ENCODE measurements around the gene LHFPL6. TPM values are rescaled to one million over a fixed set of nuclear protein-coding genes. Genes with fewer than 3 reads are reported as not detected.

LHFPL6 gene
- polyA plus RNA-seq, 2 of the 4 experiments (the other 2 are of a cell fraction) = 1.7 to 5.4 TPM

DNA sequence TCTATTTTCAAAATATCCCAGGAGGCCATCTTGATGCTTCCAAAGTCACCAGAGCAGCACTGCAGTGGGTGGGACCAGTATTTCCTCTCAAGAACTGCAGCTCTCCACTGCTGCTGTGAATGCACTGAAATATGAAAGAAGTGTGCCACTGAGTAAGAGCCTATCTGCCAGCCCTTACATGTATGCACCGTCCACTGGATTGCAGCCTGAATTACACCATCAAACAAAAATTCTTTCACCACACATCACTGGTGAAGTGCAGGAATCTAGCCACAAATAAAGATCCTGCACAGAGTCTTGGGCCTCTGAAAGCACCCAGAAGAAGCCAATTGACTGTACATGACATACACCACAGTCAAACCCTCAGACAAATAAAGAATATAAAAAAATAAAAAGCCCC is 249.0 kb downstream of the LHFPL6 start:
- H3K4me1 ChIP-seq = no peaks in the 10 kb centered on the region
- no peaks in the 10 kb centered on the region for H3K9me3 ChIP-seq
- POLR2A ChIA-PET = no interaction called here
- FAIRE-seq (no peak), ATAC-seq (no peak), DNase-seq (ENCODE audit: low read depth in 1 of 2, low spot score in 1 of 2) (no peak)
- TF ChIP-seq ZNF302 (CRISPR knock-in tag; IDR thresholded peaks at IDR 0.05) (no peak), BHLHE40 (IDR thresholded peaks at IDR 0.05; ENCODE audit: low read depth, low read length) (no peak)
- TF ChIP-seq, protein P1, sequence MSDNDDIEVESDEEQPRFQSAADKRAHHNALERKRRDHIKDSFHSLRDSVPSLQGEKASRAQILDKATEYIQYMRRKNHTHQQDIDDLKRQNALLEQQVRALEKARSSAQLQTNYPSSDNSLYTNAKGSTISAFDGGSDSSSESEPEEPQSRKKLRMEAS (IDR thresholded peaks at IDR 0.05) = no peak
- WGBS (ENCODE audit: missing lambda C conversion rate) = 14% methylated on average over 1 of the region's 1 CpG
- CTCF ChIA-PET = no interaction called here
- H3K4me3 ChIP-seq = no peak overlapping the region
- no peak overlapping the region for H3K27ac ChIP-seq
- no peak overlapping the region for H3K4me2 ChIP-seq

DNA sequence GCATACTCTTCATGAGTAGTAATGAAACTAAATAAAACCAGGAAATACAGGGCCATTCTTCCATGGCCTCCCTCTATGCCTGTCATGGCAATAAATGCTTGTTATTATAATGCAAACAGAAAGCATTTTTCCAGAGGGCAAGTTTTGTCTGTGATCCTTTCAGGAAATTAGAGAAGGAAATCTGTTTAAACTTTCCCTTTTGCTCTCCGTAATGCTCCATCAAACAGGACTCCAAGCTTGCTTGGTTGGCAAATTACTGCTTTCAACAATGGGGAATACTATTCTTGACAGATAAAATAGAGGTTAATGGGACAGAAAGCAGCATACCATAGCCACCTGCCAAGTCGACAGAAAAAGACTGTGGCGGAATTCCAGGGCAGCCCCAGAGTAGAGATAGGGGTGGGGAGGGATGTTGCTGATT is 252.5 kb downstream of the LHFPL6 start:
- Histone ChIP-seq H3K27ac (no peak overlapping the region), H3K4me3 (no peak overlapping the region), H3K4me1 (no peaks in the 10 kb centered on the region), H3K4me2 (no peak overlapping the region), H3K9me3 (no peaks in the 10 kb centered on the region)
- DNase-seq (ENCODE audit: low read depth in 1 of 2, low spot score in 1 of 2) = no peak
- TF ChIP-seq TFCP2L1 (CRISPR knock-in tag; IDR thresholded peaks at IDR 0.05) = no peak
- TF ChIP-seq, protein P2, sequence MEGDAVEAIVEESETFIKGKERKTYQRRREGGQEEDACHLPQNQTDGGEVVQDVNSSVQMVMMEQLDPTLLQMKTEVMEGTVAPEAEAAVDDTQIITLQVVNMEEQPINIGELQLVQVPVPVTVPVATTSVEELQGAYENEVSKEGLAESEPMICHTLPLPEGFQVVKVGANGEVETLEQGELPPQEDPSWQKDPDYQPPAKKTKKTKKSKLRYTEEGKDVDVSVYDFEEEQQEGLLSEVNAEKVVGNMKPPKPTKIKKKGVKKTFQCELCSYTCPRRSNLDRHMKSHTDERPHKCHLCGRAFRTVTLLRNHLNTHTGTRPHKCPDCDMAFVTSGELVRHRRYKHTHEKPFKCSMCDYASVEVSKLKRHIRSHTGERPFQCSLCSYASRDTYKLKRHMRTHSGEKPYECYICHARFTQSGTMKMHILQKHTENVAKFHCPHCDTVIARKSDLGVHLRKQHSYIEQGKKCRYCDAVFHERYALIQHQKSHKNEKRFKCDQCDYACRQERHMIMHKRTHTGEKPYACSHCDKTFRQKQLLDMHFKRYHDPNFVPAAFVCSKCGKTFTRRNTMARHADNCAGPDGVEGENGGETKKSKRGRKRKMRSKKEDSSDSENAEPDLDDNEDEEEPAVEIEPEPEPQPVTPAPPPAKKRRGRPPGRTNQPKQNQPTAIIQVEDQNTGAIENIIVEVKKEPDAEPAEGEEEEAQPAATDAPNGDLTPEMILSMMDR (IDR thresholded peaks at IDR 0.05) = no peak
- no peak for TF ChIP-seq ZSCAN20 (CRISPR knock-in tag; IDR thresholded peaks at IDR 0.05)
- no peak for TF ChIP-seq EP300 (IDR thresholded peaks at IDR 0.05)
- TF ChIP-seq SMC3 (IDR thresholded peaks at IDR 0.05) = no peak
- TF ChIP-seq ESRRA (IDR thresholded peaks at IDR 0.05; ENCODE audit: borderline replicate concordance, low read length) = no peak
- no peak for TF ChIP-seq TP53 (CRISPR knock-in tag; IDR thresholded peaks at IDR 0.05)
- no peak for TF ChIP-seq CEBPB (IDR thresholded peaks at IDR 0.05)
- TF ChIP-seq, protein P3, sequence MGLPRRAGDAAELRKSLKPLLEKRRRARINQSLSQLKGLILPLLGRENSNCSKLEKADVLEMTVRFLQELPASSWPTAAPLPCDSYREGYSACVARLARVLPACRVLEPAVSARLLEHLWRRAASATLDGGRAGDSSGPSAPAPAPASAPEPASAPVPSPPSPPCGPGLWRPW (IDR thresholded peaks at IDR 0.05) = no peak
- no peak for TF ChIP-seq JUNB (IDR thresholded peaks at IDR 0.05)
- no peak for TF ChIP-seq FOSB (CRISPR knock-in tag; IDR thresholded peaks at IDR 0.05)
- no peak for TF ChIP-seq RFX5 (IDR thresholded peaks at IDR 0.05)
- no peak for TF ChIP-seq CHD4 (IDR thresholded peaks at IDR 0.05; ENCODE audit: borderline replicate concordance)
- TF ChIP-seq, protein P4, sequence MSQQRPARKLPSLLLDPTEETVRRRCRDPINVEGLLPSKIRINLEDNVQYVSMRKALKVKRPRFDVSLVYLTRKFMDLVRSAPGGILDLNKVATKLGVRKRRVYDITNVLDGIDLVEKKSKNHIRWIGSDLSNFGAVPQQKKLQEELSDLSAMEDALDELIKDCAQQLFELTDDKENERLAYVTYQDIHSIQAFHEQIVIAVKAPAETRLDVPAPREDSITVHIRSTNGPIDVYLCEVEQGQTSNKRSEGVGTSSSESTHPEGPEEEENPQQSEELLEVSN (IDR thresholded peaks at IDR 0.05; ENCODE audit: borderline replicate concordance, low read depth) = no peak
- no peak for TF ChIP-seq FOXS1 (CRISPR knock-in tag; IDR thresholded peaks at IDR 0.05)
- ChIA-PET CTCF (no interaction called here), POLR2A (no interaction called here)
- no peak for FAIRE-seq
- WGBS (ENCODE audit: missing lambda C conversion rate) = 74% methylated on average over 3 of the region's 3 CpGs
- no peak for ATAC-seq

DNA sequence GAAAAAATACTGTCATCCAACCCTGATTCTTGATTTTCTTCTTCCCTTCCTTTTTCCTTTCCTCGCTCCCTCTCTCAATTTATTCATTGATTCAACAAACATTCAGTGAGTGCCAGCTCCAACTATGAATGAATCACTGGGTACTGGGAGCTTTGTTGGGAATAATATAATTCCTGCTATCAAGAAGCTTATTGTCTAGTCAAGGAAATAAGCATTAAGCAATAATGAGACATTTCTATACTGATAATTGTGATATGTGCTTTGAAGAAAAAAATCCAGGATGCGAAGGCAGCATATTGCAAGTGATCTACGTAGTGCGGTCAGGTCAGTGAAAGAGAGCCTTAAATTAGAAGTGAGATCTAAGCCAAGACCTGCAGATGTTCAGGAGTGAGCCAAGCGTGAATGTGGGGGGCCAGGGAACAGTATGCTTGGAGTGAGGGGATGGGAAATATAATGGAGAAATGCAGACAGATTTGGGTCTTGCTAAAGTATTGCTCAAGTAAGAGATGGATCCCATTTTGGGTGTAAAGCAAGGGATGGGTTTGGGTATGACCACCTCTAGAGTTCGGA is 253.5 kb downstream of the LHFPL6 start:
- ChIA-PET POLR2A (no interaction called here), CTCF (no interaction called here)
- FAIRE-seq (no peak), DNase-seq (ENCODE audit: low read depth in 1 of 2, low spot score in 1 of 2) (no peak), ATAC-seq (no peak)
- no peaks in the 10 kb centered on the region for H3K9me3 ChIP-seq
- no peak overlapping the region for H3K27ac ChIP-seq
- no peak overlapping the region for H3K4me3 ChIP-seq
- 54% methylated on average over 6 of the region's 6 CpGs for WGBS (ENCODE audit: missing lambda C conversion rate)
- H3K4me1 ChIP-seq = no peaks in the 10 kb centered on the region
- no peak overlapping the region for H3K4me2 ChIP-seq
- TF ChIP-seq MAFK (IDR thresholded peaks at IDR 0.05; ENCODE audit: partially characterized antibody) (no peak), ZSCAN20 (CRISPR knock-in tag; IDR thresholded peaks at IDR 0.05) (no peak), CBX2 (IDR thresholded peaks at IDR 0.05; ENCODE audit: borderline replicate concordance, low read depth) (no peak), EHMT2 (IDR thresholded peaks at IDR 0.05; ENCODE audit: low read depth) (no peak), HDAC2 (IDR thresholded peaks at IDR 0.05) (no peak), TFCP2L1 (CRISPR knock-in tag; IDR thresholded peaks at IDR 0.05) (no peak)
- TF ChIP-seq, protein P5, sequence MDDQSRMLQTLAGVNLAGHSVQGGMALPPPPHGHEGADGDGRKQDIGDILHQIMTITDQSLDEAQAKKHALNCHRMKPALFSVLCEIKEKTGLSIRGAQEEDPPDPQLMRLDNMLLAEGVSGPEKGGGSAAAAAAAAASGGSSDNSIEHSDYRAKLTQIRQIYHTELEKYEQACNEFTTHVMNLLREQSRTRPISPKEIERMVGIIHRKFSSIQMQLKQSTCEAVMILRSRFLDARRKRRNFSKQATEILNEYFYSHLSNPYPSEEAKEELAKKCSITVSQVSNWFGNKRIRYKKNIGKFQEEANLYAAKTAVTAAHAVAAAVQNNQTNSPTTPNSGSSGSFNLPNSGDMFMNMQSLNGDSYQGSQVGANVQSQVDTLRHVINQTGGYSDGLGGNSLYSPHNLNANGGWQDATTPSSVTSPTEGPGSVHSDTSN (IDR thresholded peaks at IDR 0.05) = no peak
